ENCODE results near the gene GOSR2.
"Not testable (repeated sequence)": the region's sequence is repeated elsewhere in the genome, so short reads cannot be mapped to it uniquely, and the experiment has no call there.

Gene GOSR2

GRCh38 chr17:46930051-46930450 is 7.1 kb downstream of the GOSR2 start:
- DNase-seq (ENCODE audit: low read depth in 3 of 3), result no peak

DNA sequence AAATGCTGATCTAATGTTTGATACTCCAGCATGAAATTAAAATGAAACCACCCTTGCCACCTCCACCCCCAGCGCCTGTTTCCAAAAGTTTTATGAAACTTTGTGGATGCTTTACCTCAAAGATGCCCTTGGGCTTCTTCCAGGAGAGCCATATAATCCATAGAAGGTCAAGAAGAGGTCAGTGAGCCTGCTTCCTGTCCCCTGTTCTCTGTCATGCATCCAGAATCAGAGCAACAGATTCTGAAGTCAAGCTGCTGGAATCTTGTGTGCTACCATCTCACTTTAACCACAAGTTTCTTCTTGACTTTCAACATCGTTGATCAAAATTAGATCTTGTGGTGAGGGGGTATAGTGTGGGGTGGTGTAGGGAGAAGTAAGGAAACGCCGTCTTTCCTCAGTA is 8.6 kb downstream of the GOSR2 start:
- no peak for DNase-seq (ENCODE audit: low read depth in 3 of 3)

DNA sequence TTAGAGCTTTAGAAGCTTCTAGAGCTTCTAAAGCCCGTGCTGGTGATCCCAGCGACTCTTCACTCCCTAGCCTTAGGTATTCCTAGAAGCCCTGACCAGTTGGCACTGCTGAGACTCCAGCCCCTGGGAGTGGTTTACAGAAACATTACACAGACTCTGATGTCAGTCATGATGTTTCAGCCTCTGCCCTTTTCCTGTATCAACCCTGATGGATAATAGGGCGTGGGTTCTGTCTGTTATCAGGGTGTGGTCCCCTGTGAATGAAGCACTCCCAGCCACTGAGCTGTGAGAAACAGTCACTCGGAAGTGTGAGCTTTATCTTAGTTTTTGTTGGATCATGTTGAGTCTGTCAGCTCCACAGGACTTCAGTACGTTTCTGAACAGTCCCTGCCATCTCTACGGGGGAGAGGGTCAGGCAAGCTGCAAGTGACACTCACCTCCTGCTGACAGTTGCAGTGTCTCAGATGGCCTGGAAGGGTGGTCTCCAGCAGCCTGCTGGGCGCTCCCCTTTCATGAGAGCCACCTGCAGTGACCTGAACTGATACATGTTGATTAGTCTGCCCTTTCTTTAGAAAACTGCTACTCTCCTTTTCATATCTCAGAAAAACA is 12.8 kb downstream of the GOSR2 start:
- DNase-seq (ENCODE audit: low read depth in 3 of 3), result no peak

DNA sequence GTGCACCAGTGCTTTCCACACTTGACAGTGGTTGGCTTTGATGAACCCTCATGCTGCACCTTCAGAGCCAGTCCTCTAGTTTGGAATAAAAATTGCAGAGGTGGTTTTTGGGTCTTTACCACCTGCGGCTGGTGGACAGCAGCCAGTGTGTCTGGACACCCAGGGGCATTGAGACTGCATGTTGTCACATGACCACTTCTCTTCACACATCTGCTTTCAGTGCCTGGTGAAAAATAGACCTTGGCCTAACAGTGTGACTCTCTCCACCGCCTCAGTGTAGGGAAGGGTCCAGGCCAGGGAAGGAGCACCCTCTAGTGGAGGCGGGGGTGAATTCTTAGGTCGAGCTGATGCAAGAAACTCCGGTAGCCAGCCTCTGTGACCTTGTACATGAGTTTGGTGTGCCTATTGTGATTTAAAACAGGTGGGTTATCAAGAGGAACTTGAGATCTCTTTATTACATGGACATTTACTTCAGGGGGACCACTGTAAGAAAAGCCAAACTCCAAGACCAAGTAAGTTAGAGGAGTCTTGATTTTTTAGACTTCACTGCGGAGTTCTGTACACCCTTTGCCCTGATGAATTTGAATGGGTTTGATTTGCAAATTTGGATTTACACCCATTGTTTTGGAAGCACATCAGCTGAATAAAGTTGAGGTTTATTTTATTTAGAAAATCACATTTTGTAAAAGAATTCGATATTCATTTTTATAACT is 17.9 kb downstream of the GOSR2 start:
- DNase-seq (ENCODE audit: low read depth in 3 of 3), result peak; percentile 27 to 48 (median 44)

GRCh38 chr17:46942441-46943217 is 19.7 kb downstream of the GOSR2 start:
- peak in 2 of 3 experiments; percentile 11 to 18 for DNase-seq (ENCODE audit: low read depth in 3 of 3)

DNA sequence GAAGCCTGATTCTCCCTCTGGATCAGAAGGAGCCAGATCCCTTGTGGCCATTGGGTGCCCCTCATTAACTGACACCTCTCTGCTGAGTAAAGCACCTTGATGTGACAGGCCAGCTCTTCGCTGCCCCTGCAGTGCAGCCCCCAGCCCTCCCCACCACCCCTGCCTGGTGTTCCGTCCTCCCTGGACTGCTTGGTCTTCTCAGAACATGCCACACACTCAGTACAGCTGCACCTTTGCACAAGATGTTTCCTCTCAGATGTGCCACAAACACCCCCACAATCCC is 20.2 kb downstream of the GOSR2 start:
- no peak for DNase-seq (ENCODE audit: low read depth in 3 of 3)

DNA sequence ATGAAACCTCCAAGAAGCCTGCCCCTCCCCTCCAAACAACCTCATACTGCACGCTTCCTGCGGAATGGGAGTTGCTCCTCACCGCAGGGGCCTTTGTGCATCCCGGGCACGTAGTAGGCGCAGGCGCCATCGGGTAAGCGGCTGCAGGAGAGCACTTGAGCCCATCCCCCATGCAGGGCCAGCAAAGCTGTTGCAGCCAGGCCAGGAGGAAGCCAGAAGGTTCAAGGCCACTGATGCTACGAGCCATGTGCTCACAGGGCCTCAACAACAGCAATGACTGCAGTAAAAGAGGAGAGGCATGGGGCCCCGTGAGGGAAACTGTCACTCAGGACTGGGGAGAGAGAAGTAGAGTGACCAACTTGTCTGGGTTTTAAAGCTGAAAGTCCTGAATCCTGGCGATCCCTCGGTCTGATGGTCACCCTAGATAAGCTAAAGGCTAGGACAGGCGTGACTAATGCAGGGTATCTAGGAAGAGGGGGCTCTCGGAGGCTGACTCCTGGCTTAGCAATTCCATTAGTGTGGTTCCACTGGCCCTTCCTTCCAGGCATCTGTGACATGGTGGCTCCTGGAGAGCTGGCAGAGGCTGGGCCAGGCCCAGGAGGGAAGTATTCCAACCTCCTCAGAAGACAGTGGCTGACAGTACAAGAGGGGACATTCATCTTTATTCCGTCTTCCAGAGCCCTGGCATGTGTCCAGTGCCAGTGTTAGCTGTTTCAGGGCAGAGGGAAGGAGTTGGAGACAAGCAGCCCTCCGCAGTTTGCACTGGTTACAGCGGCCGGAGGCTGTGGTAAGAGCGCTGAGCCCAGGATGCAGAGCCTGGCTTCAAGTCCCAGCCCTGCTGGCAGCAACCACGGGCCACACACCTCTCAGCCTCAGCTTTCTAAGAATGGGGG is 20.8 kb downstream of the GOSR2 start:
- no peak for DNase-seq (ENCODE audit: low read depth in 3 of 3)

DNA sequence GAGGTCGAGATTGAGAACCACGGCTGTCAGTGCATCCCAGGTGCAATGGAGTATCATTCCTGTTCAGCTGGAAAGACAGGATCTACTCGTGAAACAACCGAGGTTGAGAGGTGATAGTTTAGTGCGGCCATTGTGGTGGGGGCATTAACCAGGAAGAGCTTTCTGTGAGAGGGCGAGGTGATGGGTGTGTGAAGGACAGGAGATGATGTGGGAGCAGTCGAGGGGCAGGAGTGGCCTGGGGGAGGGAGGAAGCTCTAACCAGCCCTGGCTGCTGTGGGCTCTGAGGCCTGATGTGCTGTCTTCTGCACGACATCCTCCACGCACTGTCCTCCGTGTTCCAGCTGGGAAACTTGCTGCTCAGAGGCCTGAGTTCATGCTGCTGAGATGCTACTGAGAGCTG is 22.0 kb downstream of the GOSR2 start:
- no peak for DNase-seq (ENCODE audit: low read depth in 3 of 3)

DNA sequence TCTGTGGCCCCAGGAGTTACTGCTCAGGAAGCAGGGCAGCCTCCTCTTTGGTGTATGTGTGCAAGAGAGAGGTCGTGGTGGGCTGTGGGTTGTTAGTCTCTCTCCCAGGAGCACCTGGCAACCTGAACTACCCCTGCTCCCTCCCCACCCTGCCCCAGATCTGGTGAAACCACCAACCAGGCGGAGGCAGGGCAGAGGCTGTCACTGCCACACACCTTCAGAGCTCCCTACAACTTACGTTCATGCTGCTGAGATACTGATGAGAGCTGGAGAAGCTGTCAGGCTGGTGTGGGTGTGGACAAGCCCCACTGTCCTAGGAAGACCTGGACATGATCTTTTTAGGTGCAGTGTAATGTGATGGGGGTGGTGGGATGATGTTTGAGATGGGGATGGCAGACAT is 24.3 kb downstream of the GOSR2 start:
- DNase-seq (ENCODE audit: low read depth in 3 of 3), result no peak

DNA sequence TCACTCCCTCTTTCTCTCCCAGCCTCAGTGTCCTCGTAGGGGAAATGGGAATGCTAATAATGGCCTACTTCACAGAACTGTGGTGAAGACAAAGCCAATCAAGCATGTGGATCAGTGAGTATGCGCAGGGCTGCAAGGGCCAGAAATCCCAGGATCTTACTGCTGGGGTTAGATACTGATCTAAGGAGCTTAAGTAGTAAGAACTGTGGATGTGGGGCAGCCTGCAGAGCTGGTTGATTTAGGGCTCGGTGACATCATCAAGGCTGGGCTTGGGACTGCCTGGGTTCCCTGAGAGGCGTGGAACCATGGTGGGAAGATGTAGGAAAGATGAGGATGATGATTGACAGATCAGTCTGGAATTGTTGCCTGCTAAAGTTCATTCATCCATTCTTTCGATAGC is 25.6 kb downstream of the GOSR2 start:
- no peak for DNase-seq (ENCODE audit: low read depth in 3 of 3)

GRCh38 chr17:46949291-46950174 is 26.6 kb downstream of the GOSR2 start:
- no peak for DNase-seq (ENCODE audit: low read depth in 3 of 3)

DNA sequence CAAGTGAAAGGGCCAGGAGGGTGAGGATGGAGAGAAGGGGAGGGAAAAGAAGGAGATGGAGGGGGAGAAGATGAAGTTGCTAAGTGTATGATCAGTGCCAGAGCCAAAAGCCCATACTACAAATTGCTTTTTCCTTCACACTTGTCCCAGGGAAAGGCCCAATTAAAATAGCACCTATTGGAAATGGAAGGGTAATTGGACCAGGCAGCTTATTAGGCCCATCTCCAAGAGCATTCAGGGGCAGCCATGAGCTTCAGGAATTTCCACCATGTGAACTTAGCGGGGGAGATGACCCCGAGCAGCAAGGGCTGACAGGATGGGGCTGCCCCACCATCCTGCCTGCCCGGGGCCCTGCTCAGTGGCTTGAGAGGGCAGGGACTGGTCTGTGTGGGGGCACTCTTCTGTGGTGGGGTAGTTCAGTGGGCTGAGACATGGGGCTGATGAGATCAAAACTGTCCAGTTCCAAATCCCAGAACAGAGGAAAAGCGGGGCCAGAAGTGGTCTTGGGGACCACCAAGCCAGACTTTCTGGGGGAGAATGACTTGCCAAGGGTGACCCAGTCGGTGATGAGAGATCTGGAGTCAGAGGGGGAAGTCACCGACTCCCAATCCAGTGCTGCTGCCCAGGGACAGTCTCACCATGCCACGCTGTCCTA is 27.5 kb downstream of the GOSR2 start:
- no peak for DNase-seq (ENCODE audit: low read depth in 3 of 3)

DNA sequence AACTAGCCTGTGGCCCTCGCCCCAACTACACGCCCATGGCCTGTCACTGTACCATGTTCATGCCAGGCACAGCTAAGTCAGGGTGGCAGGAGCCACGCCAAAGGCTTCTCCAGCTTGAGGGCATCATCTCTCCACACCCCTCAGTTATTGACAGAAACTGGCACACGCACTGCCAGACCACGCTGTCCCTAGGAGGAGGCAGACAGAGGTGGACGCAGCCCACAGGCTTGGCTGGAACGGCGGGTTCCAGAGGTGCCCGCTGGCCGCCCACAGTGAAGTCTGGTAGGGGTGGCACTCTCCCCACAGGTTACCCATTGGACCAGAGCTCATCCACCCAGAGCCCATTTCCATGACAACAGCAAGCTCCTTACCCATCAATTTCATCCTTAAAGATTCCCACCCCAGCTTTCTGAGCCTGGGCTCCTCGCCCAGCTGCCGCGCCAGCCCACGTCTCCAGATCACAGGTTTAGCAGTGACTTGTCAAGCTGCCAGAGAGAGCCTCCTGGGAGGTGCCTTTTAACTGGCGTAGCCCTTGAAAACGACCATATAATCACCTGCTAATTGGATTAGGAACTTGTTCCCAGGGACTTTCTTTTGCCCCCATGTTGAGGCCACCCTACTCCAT is 28.1 kb downstream of the GOSR2 start:
- no peak for DNase-seq (ENCODE audit: low read depth in 3 of 3)

DNA sequence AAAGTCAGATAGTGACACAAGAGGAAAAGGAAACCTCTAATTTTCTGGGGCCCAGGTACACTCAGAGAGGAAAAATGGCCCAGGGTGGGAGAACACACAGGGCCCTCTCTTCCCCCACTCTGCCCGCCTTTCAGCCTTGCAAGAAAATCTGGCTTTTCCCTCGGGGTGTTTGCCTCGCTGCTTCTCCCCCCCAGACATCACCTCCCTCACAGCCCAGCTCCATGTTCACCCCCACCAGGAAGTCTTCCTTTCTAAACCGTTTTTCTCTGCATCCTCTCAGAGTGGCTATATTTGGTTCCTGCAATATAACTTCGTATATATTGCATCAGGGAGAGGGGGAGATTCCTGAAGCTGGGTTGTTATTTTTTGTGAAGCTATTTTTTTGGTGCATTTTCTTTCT is 28.7 kb downstream of the GOSR2 start:
- DNase-seq (ENCODE audit: low read depth in 3 of 3), result no peak

GRCh38 chr17:46952115-46952514 is 29.2 kb downstream of the GOSR2 start:
- no peak for DNase-seq (ENCODE audit: low read depth in 3 of 3)

GRCh38 chr17:46953191-46953590 is 30.2 kb downstream of the GOSR2 start:
- DNase-seq (ENCODE audit: low read depth in 3 of 3), result not testable (repeated sequence)

- no peak for DNase-seq (ENCODE audit: low read depth in 3 of 3)
Measured at GRCh38 chr17:46958041-46958591, 35.2 kb downstream of the GOSR2 start.

- no peak for DNase-seq (ENCODE audit: low read depth in 3 of 3)
Measured at GRCh38 chr17:46960152-46960551, 37.2 kb downstream of the GOSR2 start.

- DNase-seq (ENCODE audit: low read depth in 3 of 3), result no peak
Measured at GRCh38 chr17:46962374-46962790, 39.4 kb downstream of the GOSR2 start.

GRCh38 chr17:46963571-46963970 is 40.6 kb downstream of the GOSR2 start:
- no peak for DNase-seq (ENCODE audit: low read depth in 3 of 3)
